Naive B cell (primary cell): Measurements from ENCODE around the gene CELF4. TPM values are rescaled to one million over a fixed set of nuclear protein-coding genes. Genes with fewer than 3 reads are reported as not detected.
A peak's percentile ranks its signal among the peaks of the same experiment; 100 is the strongest.

ENCODE experiments used
- ATAC-seq, 2 donors: fragments of 150-1000 bp; cut with Tn5 transposase; 2 replicates each; pipeline ENCODE4 v1.10.0; 2021; ENCODE audit warnings: low read depth in 2 of 2, mild to moderate bottlenecking in 2 of 2, moderate library complexity in 2 of 2
- DNase-seq: peaks from one replicate; pipeline ENCODE4 v3.0.0; 2022
- H3K27ac Mint-ChIP-seq, 6 donors: one replicate each; pipeline ENCODE4 v1.8.0; 2020 to 2022; ENCODE audit warnings: mild to moderate bottlenecking in 6 of 6, mixed read lengths in 6 of 6, moderate library complexity in 5 of 6, inconsistent platforms in 2 of 6
- H3K27me3 Mint-ChIP-seq, 3 donors: one replicate each; pipeline ENCODE4 v1.8.0; 2021 to 2022; ENCODE audit warnings: mixed read lengths in 3 of 3, mild to moderate bottlenecking in 1 of 3
- H3K36me3 Mint-ChIP-seq, 2 donors: one replicate each; pipeline ENCODE4 v1.8.0; 2020 to 2022; ENCODE audit warnings: mixed read lengths in 2 of 2, inconsistent platforms in 1 of 2, mild to moderate bottlenecking in 1 of 2
- H3K4me1 Mint-ChIP-seq, 3 donors: one replicate each; pipeline ENCODE4 v1.8.0; 2020 to 2022; ENCODE audit warnings: mixed read lengths in 3 of 3, inconsistent platforms in 1 of 3, mild to moderate bottlenecking in 1 of 3, moderate library complexity in 1 of 3
- H3K4me3 Mint-ChIP-seq, 8 donors: one replicate each; pipeline ENCODE4 v1.8.0; 2020 to 2022; ENCODE audit warnings: mild to moderate bottlenecking in 8 of 8, mixed read lengths in 8 of 8, moderate library complexity in 8 of 8, inconsistent platforms in 2 of 8
- H3K9me3 Mint-ChIP-seq, 7 donors: one replicate each; pipeline ENCODE4 v1.8.0; 2020 to 2022; ENCODE audit warnings: mixed read lengths in 7 of 7, mild to moderate bottlenecking in 5 of 7, inconsistent platforms in 2 of 7, moderate library complexity in 1 of 7
- polyA plus RNA-seq, 6 donors: library from polyadenylated mRNA; unstranded; fragments of 300-500 nt; fragmentation: Illumina TruSeq; gene quantifications; one replicate each; pipeline ENCODE4 v1.2.3, GENCODE V29; 2021; ENCODE audit warnings: low read depth in 6 of 6

Gene CELF4
- polyA plus RNA-seq, 6 donors from 2014 or later, result 0.21 to 0.34 (median 0.24) TPM; not detected in 1

DNA sequence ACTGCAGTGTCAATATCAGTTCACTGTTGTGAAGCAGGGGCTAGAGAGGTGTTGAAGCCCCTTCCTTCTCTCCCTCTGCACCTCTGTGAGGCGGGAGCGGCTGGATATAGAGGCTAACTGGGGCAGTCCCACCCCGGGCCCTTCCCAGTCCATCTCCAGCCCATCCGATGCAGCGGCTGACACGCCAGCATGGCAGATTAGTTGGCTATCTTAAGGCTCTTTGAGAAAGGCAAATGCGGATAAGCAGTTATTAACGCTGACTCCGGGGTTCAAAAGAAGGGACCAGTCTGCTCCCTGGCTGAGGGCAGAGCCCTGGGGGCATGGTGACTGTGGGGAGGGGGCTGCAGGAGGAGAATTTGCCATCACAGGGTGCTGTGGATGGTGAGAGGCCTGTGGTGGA lies 76.6 kb downstream of the CELF4 start:
- DNase-seq, result no peak
- Mint-ChIP-seq H3K4me1 (peaks cover 9 to 21% (median 14%) of the 10 kb centered on the region in 3 donors), H3K4me3 (no peak overlapping the region), H3K9me3 (peaks cover 0 to 12% (median 8%) of the 10 kb centered on the region in 7 donors), H3K27me3 (peaks cover 47 to 74% (median 68%) of the 10 kb centered on the region in 3 donors), H3K36me3 (peaks cover 0 to 29% of the 10 kb centered on the region in 2 donors), H3K27ac (no peak overlapping the region)
- no peak for ATAC-seq

DNA sequence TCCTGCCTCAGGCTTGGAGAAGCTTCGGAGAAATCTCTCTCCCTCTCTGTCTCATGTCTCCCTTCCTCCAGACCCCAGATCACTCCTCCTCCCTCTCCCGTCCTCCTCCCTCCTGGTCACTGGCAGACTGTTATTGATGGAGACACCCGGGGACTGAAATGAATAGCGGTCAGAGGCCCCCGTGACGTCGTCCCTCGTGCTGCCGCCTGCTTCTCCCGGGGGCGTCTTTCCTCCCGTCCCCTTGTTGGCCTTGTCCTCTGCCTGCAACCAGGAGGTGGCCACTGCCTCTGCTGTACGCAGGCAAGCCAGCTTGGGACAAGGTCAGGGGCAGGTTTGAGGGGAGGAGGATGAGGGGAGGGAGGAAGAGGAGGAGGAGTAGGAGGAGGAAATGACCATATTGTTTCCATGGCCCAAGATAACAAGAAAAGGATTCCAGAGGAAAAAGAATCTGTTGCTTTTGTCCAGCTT lies 78.2 kb downstream of the CELF4 start:
- ATAC-seq (no peak), DNase-seq (no peak)
- Mint-ChIP-seq H3K4me1 (peaks cover 9 to 21% (median 14%) of the 10 kb centered on the region in 3 donors), H3K27me3 (peaks cover 43 to 76% (median 70%) of the 10 kb centered on the region in 3 donors), H3K9me3 (peaks cover 0 to 11% (median 6%) of the 10 kb centered on the region in 7 donors), H3K4me3 (no peak overlapping the region), H3K36me3 (peaks cover 0 to 29% of the 10 kb centered on the region in 2 donors), H3K27ac (no peak overlapping the region)

DNA sequence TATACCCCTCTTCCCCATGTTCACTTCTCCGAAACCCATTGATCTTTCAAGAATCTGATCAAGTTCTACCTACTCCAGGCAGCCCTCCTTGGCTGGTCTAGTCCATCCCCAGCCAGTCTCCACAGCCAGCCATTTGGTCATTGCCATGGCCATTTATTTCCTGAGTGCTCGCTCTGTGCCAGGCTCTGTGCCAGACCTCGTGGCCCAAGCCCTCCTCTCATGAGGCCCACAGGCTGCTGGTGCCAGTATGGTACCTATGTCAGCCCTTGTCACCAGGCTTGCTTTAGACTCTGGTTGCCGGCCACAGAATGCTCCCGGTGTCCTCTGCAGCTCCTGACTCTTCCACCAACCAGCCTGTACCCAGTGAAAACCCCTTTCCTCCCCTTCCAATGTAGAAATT lies 78.8 kb downstream of the CELF4 start:
- Mint-ChIP-seq H3K27me3 (peaks cover 46 to 81% (median 75%) of the 10 kb centered on the region in 3 donors), H3K4me3 (peak overlapping the region in 1 of 8 donors; percentile 61), H3K9me3 (peaks cover 0 to 15% (median 6%) of the 10 kb centered on the region in 7 donors), H3K36me3 (peaks cover 1 to 29% of the 10 kb centered on the region in 2 donors), H3K4me1 (peaks cover 9 to 21% (median 14%) of the 10 kb centered on the region in 3 donors), H3K27ac (no peak overlapping the region)
- DNase-seq, result no peak
- no peak for ATAC-seq

DNA sequence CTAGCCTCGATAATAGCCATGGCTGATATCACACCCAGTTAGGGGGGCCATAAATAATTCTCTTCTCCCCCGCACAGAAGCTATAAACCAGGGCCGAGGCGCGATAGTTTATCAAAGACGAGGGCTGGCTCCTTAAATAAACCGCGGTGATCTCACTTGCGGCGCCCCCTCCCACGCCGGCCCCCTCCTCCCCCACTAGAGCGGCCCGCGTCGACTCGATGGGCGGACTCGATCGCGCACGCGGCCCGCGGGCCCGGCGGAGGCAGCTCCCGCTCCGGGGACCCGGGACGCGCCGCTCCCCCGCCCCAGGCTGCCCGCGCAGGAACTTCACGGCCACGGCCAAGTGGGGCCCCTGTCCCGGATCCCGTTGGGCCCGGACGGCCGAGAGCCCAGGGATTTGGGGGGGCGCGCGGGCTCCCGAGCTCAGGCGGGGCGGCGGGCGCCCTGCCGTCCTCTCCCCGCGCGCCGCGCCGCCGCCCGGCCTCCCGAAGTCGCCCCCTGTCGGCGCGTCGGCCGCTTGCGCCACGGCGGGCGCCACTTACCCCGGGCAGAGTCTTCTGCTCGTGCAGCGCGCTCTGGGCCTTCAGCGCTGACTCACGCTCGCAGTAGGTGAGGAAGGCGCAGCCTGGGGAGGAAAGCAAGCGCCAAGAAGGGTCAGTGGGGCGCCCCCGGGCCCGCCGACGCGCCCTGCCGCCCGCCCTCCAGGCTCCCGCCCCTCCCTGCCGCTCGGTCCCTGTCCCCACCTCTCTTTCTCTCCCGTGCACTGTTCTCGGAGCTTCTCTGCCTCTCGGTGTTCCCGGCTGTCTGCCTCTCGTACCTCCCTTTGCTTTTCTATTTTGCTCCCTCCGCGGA lies 80.4 kb downstream of the CELF4 start:
- H3K27ac Mint-ChIP-seq, result no peak overlapping the region
- H3K4me3 Mint-ChIP-seq, result peak overlapping the region in 2 of 8 donors; percentile 42 to 61
- peaks cover 42 to 83% (median 78%) of the 10 kb centered on the region in 3 donors for H3K27me3 Mint-ChIP-seq
- DNase-seq (no peak), ATAC-seq (no peak)
- H3K36me3 Mint-ChIP-seq, result peaks cover 4 to 29% of the 10 kb centered on the region in 2 donors
- peaks cover 9 to 21% (median 14%) of the 10 kb centered on the region in 3 donors for H3K4me1 Mint-ChIP-seq
- H3K9me3 Mint-ChIP-seq, result peaks cover 0 to 16% (median 6%) of the 10 kb centered on the region in 7 donors

DNA sequence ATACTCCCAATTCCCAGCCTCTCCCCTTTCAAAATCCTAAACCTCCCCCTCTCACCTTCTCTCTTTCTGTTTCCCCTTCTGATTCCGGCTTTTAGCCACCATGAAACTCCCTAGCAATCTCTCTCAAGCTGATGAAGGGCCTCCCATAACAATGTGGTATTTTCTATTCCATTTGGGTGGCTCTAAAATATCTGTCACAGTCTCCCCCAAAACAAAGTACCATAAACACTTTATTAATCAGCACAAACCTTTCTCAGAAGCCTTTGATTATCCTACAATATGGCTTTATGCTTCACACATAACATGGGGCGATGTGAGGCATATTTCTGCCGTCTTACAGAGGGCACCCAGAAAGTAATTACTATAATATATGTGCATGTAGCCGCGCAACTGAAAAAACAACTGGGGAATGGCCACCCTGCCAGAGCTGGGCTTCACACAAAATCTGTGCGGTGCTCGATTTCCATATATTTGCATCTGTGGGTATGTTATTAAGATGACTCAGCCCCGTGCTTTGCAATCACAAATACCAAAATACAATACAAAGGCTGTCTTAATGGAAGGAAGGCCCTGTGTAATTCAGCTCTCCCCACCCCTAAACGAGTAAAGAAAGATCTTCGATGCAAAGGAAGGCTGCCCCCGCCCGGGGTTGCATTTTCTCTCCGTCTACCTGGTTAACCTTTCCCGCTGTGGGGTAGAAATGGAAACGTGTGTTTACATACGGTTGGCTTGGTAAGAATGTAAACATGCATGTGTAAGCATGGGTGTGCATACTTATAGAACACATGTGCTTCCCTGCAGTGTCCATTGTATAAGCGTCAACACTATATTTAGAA lies 81.4 kb downstream of the CELF4 start:
- Mint-ChIP-seq H3K4me3 (no peak overlapping the region), H3K27ac (no peak overlapping the region), H3K4me1 (peaks cover 9 to 21% (median 14%) of the 10 kb centered on the region in 3 donors), H3K36me3 (peaks cover 4 to 29% of the 10 kb centered on the region in 2 donors), H3K27me3 (peaks cover 42 to 80% (median 75%) of the 10 kb centered on the region in 3 donors), H3K9me3 (peaks cover 0 to 16% (median 6%) of the 10 kb centered on the region in 7 donors)
- ATAC-seq (no peak), DNase-seq (no peak)

DNA sequence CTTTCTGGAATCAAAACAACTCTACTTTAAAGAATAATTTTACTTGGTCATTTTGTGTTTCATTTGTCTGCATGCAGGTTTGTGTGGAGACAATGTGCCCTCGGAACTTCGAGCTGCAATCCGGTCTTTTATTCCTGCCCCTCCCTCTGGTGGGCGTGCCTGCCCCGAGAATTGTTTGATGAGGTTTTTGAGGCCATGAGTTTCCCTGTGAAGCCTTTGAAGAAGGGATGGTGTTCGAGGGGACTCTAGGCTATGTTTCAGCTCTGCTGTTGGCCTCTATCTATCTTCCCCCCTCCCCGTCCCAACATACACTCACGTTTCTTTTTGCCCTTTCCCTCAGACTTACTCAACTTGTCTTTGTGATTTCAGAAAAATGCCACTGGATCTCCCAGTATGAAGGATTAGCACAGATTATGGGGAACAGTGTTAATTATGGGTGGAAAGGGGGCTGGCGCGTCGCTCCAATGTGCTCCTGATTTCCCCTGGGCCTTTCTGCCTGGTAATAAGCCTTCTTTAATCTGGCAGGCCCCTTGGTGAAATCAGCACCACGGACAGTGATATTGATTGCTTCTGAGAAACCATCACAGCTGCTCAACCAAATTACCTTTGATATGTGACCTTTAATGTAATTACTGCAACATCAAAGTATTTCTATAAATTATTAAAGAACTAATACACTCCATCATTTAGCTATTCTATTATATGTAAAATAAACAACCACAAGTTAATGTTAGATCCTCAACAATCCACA lies 82.2 kb downstream of the CELF4 start:
- no peak for DNase-seq
- H3K4me1 Mint-ChIP-seq, result peaks cover 9 to 20% (median 14%) of the 10 kb centered on the region in 3 donors
- H3K9me3 Mint-ChIP-seq, result peaks cover 0 to 16% (median 6%) of the 10 kb centered on the region in 7 donors

DNA sequence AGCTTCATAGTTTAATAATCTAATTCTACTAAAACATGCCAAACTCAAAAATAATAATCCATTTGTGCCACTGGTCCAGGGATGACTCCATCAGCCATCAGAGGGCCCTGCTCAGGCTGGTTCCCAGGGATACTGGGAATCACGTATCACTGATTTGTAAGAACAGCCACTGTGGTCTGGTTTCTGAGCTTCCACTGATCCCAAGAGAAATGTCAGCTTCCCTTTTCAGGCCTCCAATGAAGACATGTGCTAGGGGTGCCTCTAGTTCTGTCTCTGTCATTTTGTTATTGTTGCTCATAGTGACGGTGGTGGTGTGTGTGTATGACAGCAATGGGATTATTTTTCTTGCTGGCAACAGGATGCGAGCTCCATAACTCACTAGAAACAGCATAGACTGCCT lies 83.2 kb downstream of the CELF4 start:
- DNase-seq, result no peak
- H3K27me3 Mint-ChIP-seq, result peaks cover 40 to 68% (median 63%) of the 10 kb centered on the region in 3 donors
- H3K27ac Mint-ChIP-seq, result no peak overlapping the region
- H3K36me3 Mint-ChIP-seq, result peaks cover 4 to 18% of the 10 kb centered on the region in 2 donors
- peaks cover 9 to 15% (median 14%) of the 10 kb centered on the region in 3 donors for H3K4me1 Mint-ChIP-seq
- H3K9me3 Mint-ChIP-seq, result peaks cover 0 to 16% (median 6%) of the 10 kb centered on the region in 7 donors
- no peak overlapping the region for H3K4me3 Mint-ChIP-seq
- no peak for ATAC-seq

More for the DNA sequence above, 82.2 kb downstream of the CELF4 start:
- no peak for ATAC-seq
- Mint-ChIP-seq H3K36me3 (peaks cover 4 to 28% of the 10 kb centered on the region in 2 donors), H3K4me3 (no peak overlapping the region), H3K27me3 (peaks cover 44 to 72% (median 70%) of the 10 kb centered on the region in 3 donors), H3K27ac (no peak overlapping the region)

DNA sequence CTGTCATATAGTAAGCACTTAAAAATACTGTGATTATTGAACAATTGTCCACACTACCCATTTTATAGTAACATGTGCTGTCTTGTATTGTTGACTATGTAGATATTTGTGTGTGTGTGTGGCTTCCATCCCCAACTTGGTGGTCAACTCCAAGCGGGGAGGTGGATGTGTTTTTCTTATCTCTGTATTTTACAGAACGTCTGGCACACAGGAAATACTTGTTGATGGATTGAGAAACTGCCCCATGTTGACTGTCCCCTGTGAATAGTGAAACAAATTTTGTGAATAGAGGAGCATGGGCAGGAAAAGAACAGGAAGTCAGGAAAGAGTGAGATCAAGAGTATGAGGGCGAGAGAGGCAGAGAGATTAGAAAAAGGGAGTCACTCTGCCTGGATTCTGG lies 83.6 kb downstream of the CELF4 start:
- peaks cover 4 to 14% of the 10 kb centered on the region in 2 donors for H3K36me3 Mint-ChIP-seq
- DNase-seq, result no peak
- ATAC-seq, result no peak
- H3K9me3 Mint-ChIP-seq, result peaks cover 0 to 13% (median 6%) of the 10 kb centered on the region in 7 donors
- peaks cover 38 to 64% (median 58%) of the 10 kb centered on the region in 3 donors for H3K27me3 Mint-ChIP-seq
- peaks cover 9 to 14% (median 14%) of the 10 kb centered on the region in 3 donors for H3K4me1 Mint-ChIP-seq
- no peak overlapping the region for H3K4me3 Mint-ChIP-seq
- no peak overlapping the region for H3K27ac Mint-ChIP-seq

DNA sequence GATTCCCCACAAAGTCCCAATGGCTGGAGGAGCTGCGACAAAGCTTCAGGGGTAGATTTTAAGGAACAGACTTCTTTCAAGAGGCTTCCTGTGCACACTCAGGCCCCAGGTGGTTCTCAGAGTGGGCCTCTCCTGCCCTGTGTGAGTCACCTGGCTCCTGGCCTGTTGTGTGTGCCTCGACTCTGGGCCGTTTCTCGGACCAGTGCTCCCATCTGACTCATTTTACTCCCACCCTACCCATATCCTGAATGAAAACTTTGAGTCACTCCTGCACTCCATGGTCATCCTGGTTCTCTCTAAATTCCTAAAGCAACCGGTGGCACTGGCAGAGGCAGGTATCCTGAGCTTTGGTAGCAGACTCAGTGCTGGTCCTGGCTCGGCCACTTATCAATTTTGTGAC lies 84.1 kb downstream of the CELF4 start:
- Mint-ChIP-seq H3K36me3 (peaks cover 4 to 9% of the 10 kb centered on the region in 2 donors), H3K9me3 (peaks cover 0 to 9% (median 6%) of the 10 kb centered on the region in 7 donors), H3K4me1 (peaks cover 9% of the 10 kb centered on the region in 3 donors), H3K4me3 (no peak overlapping the region), H3K27me3 (peaks cover 32 to 59% (median 53%) of the 10 kb centered on the region in 3 donors), H3K27ac (no peak overlapping the region)
- ATAC-seq (no peak), DNase-seq (no peak)

DNA sequence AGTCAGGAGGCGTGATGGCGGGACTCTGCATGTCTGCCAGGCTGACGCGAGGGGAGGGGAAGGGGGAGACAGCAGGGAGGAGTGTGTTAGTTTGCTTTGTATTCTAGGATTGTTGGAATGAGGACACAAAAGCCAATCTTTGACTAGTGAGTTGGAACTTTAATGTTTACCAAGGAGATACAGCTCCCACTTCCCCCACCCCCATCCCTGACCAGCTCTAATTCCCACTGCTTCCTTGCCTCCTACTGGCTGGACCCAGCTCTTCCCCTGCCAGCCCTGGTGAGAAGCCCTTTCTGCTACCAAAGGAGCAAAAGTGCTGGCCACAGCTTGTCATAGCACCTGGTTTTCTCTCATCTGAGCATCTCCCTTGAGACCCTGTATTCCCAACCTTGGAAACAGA lies 84.5 kb downstream of the CELF4 start:
- peak overlapping the region in 1 of 6 donors; percentile 74 for H3K27ac Mint-ChIP-seq
- H3K36me3 Mint-ChIP-seq, result peaks cover 4 to 5% of the 10 kb centered on the region in 2 donors
- DNase-seq (no peak), ATAC-seq (no peak)
- H3K4me3 Mint-ChIP-seq, result no peak overlapping the region
- peaks cover 0 to 9% (median 6%) of the 10 kb centered on the region in 7 donors for H3K9me3 Mint-ChIP-seq
- H3K4me1 Mint-ChIP-seq, result peaks cover 5 to 6% (median 5%) of the 10 kb centered on the region in 3 donors
- H3K27me3 Mint-ChIP-seq, result peaks cover 28 to 55% (median 49%) of the 10 kb centered on the region in 3 donors

DNA sequence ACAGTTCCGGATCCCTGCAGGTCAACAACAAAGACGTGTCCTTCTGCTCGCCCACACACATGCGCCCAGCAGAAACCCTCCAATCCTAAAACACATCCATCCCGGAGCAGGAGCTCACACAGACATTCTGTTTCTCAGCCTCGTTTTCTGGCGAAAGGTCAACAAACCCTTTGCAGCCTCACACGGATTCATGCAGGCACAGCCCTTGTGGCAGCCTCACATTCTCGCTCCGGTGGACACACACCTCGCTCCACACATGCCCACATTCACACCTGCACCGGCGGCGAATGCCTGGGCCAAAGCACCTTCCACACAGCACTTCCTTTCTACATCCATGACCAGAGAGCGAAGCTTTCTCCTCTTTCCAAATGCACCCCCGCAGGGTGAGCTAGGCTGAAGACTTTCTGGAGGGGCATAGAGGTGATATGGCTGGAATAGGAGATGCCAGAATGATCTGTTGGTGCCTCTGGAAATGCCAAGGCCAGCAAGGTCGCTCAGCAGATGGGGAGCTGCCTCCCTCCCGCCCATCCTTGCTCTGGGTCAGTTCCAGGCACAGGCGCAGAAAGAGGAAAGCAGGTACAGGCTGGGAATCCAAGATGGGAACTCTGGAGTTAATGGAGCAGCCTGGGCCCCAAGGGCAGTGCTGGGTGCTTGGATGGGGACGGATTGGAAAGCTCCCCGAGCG lies 88.8 kb downstream of the CELF4 start:
- H3K9me3 Mint-ChIP-seq, result peaks cover 0 to 3% (median 0%) of the 10 kb centered on the region in 7 donors
- no peaks in the 10 kb centered on the region for H3K4me1 Mint-ChIP-seq
- DNase-seq (no peak), ATAC-seq (no peak)
- H3K27me3 Mint-ChIP-seq, result peaks cover 10 to 29% (median 16%) of the 10 kb centered on the region in 3 donors
- no peak overlapping the region for H3K4me3 Mint-ChIP-seq
- peak overlapping the region in 1 of 6 donors; percentile 46 for H3K27ac Mint-ChIP-seq
- peaks cover 0 to 2% of the 10 kb centered on the region in 2 donors for H3K36me3 Mint-ChIP-seq

DNA sequence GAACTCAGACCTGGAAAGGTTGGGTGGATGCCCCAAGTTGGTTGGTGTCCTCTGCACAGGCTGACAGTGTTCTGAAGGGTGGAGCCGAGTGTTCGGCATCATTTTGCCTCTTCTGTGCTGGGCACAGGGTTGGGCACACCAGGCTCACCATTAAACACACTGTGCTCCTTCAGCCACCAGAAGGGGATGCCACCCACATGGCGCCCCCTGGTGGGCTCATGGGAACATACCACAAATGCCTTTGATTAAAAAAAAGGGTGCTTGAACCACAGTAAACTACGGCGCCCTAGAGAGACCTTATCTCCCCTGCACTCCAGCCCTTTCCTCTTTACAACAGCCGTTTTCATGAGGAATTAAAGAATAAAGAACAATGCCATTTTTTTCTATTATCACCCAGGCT lies 89.4 kb downstream of the CELF4 start:
- peaks cover 0 to 3% (median 0%) of the 10 kb centered on the region in 7 donors for H3K9me3 Mint-ChIP-seq
- no peak for ATAC-seq
- peak overlapping the region in 1 of 6 donors; percentile 46 for H3K27ac Mint-ChIP-seq
- H3K36me3 Mint-ChIP-seq, result no peaks in the 10 kb centered on the region
- peaks cover 10 to 25% (median 21%) of the 10 kb centered on the region in 3 donors for H3K27me3 Mint-ChIP-seq
- DNase-seq, result no peak
- no peaks in the 10 kb centered on the region for H3K4me1 Mint-ChIP-seq
- no peak overlapping the region for H3K4me3 Mint-ChIP-seq
